GM18517 (cell line): ENCODE measurements around the gene CPLX1.

ENCODE experiments used
- ATAC-seq: cut with Tn5 transposase; IDR thresholded peaks from one replicate; pipeline ENCODE4 v1.9.1; 2021; ENCODE audit warnings: mild to moderate bottlenecking, moderate library complexity; ENCODE audit not compliant: unreplicated experiment

CPLX1 gene

DNA sequence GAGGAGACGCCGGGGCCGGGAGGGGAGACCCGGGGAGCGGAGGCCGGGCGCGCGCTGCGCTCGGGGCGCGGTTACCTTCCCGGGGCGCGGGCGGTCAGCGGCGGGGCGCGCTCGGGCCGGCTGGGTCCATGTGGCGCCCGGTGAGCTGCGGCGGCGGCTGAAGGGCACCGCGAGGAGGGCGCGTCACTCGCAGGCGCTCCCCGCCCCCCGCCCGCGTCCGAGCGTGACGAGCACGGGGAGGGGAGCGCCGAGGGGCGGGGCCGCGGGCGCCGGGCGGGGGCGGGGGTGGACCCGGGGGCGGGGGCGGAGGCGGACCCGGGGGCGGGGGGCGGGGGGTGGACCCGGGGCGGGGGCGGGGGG lies at the start of gene CPLX1:
TSS of gene CPLX1 (minus strand) at position 159 of the 360 bp plus-strand sequence. CDS start 1,607 bp downstream, outside the sequence.
- ATAC-seq, result no peak

- ATAC-seq, result no peak
Measured at GRCh38 chr4:874971-875817, 49.3 kb upstream of the CPLX1 start.

GRCh38 chr4:874056-874455 lies 48.1 kb upstream of the CPLX1 start:
- ATAC-seq, result no peak

- ATAC-seq, result no peak
Measured at GRCh38 chr4:872241-872981, 46.5 kb upstream of the CPLX1 start.

- ATAC-seq, result no peak
Measured at GRCh38 chr4:871484-871883, 45.6 kb upstream of the CPLX1 start.

- no peak for ATAC-seq
Measured at GRCh38 chr4:870951-871350, 45.0 kb upstream of the CPLX1 start.

- no peak for ATAC-seq
Measured at GRCh38 chr4:869776-870175, 43.8 kb upstream of the CPLX1 start.

DNA sequence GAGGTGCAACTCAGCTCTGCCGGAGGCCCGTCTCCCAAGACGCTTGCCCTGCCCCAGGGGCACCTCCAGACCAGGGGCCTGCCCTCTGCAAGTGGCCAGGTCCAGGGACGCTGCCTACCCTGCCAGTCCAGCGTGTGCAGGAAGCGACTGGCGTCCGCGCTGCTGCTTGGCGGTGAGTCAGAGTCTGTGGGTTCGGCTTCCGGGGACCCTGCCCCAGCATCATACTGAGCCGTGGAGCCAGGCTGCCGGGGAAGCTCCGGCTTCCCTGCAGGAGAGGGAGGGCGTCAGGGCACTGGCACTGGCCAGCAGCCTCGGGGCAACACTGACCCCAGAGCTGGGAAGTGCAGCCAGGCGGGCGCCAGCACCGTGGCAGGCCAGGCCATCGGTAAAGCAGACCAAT lies 42.5 kb upstream of the CPLX1 start:
- ATAC-seq, result no peak

GRCh38 chr4:867526-868250 lies 41.8 kb upstream of the CPLX1 start:
- no peak for ATAC-seq

DNA sequence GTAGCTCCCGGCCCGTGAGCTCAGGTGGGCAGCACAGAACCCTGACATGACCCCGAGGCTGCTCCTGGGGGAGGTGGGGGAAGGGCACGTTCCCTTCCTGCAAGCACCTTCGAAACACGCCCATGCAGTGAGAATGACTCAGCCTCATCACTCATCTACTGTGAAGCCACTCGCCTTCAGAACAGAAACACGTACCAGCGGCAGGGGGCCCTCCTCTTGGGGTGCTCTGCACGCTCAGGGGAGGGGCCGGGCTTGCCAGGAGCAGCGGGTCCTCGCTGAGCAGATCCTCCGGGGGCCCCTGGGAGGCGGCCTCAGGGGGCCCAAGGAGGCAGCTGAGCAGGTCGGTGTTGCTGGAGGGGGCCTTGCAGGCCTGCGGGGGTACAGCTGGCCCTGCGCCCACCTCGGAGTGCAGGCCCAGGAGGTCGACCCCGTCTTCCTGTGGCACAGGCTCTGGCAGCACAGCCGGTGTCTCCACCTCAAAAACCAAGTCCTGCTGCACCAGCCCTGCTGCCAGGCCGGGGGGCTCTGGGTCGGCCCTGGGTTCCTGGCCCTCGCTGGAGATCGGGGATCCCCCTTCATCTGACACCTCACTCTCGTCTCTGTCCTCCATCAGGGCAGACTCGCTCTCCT lies 40.9 kb upstream of the CPLX1 start:
- no peak for ATAC-seq

DNA sequence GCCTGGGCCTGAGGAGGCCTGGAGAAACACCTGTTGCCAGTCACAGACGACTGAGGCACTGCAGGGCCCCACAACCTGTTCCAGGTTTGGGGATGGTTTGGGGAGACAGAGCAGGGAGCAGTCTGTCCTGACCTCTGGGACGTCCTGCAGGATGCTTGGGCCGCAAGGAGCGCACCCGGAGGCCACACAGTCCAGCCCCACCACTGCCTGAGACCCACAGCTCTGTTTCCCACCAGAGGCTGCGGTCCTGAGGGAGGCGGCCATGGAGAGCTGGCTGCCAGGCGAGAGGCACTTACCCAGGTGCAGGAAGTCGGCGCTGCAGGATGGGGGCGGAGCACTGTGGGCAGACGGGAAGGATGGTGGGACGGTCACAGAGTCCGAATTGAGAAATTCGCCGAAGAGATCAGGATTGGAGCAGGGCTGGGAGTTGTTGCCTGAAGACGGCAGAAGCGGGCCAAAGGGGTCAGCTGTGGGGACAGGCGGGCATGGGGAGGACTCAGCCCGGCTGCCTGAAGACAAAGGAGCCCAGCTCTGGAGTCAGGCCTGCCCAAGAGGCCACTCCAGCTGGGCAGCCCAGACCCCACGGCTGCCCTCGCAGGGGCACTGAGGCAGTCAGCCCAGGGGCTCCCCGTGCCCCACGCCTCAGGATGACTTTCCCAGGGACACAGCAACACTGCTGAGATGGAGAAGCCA lies 40.3 kb upstream of the CPLX1 start:
- ATAC-seq, result no peak

- ATAC-seq, result no peak
Measured at GRCh38 chr4:865572-865971, 39.6 kb upstream of the CPLX1 start.

GRCh38 chr4:865121-865465 lies 39.2 kb upstream of the CPLX1 start:
- ATAC-seq, result no peak

DNA sequence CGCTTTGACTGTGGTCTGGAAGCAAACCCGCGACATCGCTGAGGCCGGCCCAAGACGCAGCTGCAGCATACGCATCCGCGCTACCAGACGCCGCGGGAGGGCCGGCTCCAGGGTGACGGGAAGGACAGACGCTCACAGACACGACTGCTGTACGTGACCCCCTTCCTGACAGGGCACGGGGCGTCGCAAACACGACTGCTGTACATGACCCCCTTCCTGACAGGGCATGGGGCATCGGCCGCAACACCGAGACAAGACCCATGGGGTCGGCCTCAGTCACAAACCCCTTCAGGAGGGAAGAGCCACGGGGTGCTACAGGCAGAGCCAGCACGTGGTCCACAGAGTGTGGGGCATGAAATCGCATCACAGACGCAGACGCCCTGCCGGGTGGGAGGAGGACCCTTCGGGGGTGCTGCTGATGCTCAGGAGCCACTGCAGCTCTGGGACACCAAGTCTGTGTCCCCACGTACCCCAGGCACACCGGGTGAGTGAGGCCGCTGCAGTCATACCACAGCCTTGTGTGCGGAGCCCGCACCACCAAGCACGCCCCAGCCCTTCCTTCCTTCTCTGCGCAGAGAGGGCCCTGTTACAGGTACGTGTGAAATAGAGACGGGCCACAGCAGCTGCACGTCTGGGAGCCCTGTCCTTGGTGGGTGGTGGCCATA lies 38.7 kb upstream of the CPLX1 start:
- no peak for ATAC-seq

DNA sequence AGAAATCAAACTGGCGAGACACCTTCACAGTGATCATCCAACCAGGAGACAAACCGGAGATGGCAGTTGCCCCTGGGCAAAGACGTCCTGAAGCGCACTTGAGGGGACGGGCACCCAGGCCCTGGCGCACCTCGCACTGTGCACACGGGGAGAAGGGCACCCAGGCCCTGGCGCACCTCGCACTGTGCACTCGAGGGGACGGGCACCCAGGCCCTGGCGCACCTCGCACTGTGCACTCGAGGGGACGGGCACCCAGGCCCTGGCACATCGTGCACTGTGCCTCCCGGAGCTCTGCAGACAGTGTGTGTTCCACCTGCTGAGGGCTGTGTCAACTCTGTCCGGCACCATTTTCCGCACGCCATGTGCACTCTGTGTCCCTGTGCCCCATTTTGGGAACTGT lies 34.6 kb upstream of the CPLX1 start:
- ATAC-seq, result no peak

- ATAC-seq, result no peak
Measured at GRCh38 chr4:859496-859895, 33.6 kb upstream of the CPLX1 start.

GRCh38 chr4:858831-859451 lies 33.0 kb upstream of the CPLX1 start:
- ATAC-seq, result no peak

DNA sequence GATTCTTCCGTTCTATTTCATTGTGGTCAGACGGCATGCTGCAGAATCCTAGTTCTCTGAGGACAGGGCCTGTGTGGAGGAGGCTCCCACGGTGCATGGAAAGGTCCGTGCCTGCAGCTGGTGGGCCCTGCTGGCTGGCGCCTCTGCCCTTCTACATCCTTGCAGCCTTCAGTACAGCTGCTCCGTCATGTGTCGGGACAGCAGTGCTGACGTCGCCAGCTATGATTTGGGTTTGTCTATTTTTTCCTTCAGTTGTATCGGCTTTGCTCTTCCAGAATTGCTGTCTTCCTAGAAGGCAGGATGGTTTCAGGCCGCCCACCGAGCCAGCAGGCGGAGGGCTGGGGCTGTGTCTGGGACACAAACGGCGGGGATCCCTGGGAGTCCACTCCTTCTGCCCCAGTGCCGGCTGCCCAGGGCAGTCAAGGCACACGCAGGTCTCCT lies 32.1 kb upstream of the CPLX1 start:
- ATAC-seq, result no peak

DNA sequence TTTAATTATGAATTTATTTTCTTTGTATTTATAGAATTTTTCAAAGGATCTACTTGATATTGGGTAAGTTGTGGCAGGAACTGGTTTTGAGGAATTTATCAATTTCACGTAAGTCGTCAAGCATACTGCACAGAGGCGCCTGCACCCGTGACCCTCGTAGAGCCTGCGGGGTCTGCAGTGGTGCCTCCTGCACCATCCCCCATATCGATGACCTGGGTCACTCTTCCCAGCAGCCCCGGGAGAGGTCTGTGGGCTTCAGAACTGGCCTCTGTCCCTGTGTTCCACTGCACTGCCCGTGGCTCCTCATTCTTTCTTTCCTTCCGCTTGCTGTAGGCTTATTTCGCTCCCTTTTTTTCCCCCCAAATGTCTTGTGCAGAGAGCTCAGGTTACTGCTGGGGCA lies 31.5 kb upstream of the CPLX1 start:
- ATAC-seq, result no peak
